Right cardiac atrium (tissue), 5 donors: ENCODE measurements around the gene REEP2. TPM values are rescaled to one million over a fixed set of nuclear protein-coding genes. Genes with fewer than 3 reads are reported as not detected.
"Not testable (repeated sequence)": the region's sequence is repeated elsewhere in the genome, so short reads cannot be mapped to it uniquely, and the experiment has no call there.

Experiments
- ATAC-seq, 2 donors: fragments of 200-7000 bp; cut with Tn5 transposase; one replicate each; pipeline versions ENCODE4 v1.8.0 to v1.9.1; 2020; ENCODE audit warnings: moderate library complexity in 2 of 2, mild to moderate bottlenecking in 1 of 2
- DNase-seq, 3 donors: peaks; one replicate each; pipeline ENCODE4 v3.0.0-alpha.2; 2020
- H3K27ac ChIP-seq: one replicate; pipeline ENCODE4 v1.5.1; 2013; ENCODE audit warnings: mild to moderate bottlenecking, low read length, control low read depth, moderate library complexity
- H3K27me3 ChIP-seq: one replicate; pipeline ENCODE4 v1.6.1; 2013; ENCODE audit not compliant: control insufficient read depth, insufficient read depth
- H3K4me1 ChIP-seq: one replicate; pipeline ENCODE4 v1.6.1; 2013; ENCODE audit warnings: low read length; ENCODE audit not compliant: control insufficient read depth, insufficient read depth
- H3K4me3 ChIP-seq: one replicate; pipeline ENCODE4 v1.5.1; 2013; ENCODE audit warnings: low read length, control low read depth
- H3K9me3 ChIP-seq: one replicate; pipeline ENCODE4 v1.6.1; 2013; ENCODE audit warnings: low read length; ENCODE audit not compliant: control insufficient read depth
- WGBS: extraction: QIAGEN DNeasy Blood & Tissue Kit; methylation state at CpG from one replicate; pipeline ENCODE4 v1.1.7; 2013; 5-methylcytosine and 5-hydroxymethylcytosine counted together
- intact Hi-C, 4 donors: fragments of 100-400 bp; cut with DNase I; formaldehyde crosslinking; loops; one replicate each; pipeline versions ENCODE4 v1.11.0 to v1.14.0; 2022 to 2023
- polyA plus RNA-seq: library from polyadenylated mRNA; stranded (reverse); fragments of 200-250 nt; gene quantifications from one replicate; pipeline ENCODE4 v1.2.3, GENCODE V29; 2013
- total RNA-seq, 4 donors: library from RNA; stranded (reverse); fragmentation: NEBNext Ultra II Directional; extraction: Animal tissue kit (Norgen Biotek cat#: 25700); gene quantifications; one replicate each; pipeline ENCODE4 v1.2.1, GENCODE V29; 2021
- donor health status: healthy with polysubstance abuse.
- donor health status: DM: no; HTN: yes; CAD: no.
- donor health status: DM: no; HTN: no; CAD: no.
- donor health status: DM: no; HTN: yes; CAD: no; lungs with severe emphysema.
- donor health status: DM: yes; HTN: yes; CAD: no.

Gene REEP2
- total and polyA plus RNA-seq, 5 donors = 29.9 to 58.9 (median 38.7) TPM

- WGBS = 76% methylated on average over 14 of the region's 14 CpGs
- no peak overlapping the region for H3K27ac ChIP-seq
These were observed 28.9 kb downstream of the REEP2 start for GRCh38 chr5:138467711-138468132.

GRCh38 chr5:138468133-138468965, 29.5 kb downstream of the REEP2 start:
- ATAC-seq (no peak), DNase-seq (no peak)
- intact Hi-C loops = loop anchor here in 2 of 4 donors (5.0 to 10.0 kb wide), 2 partner anchors 34 to 76 kb away; partner anchors contain the start of gene ETF1 (in 1 of the 2)
- H3K27ac ChIP-seq = no peak overlapping the region
- no peaks in the 10 kb centered on the region for H3K27me3 ChIP-seq
- 87% methylated on average over 7 of the region's 7 CpGs for WGBS
- H3K4me3 ChIP-seq = no peak overlapping the region
- H3K9me3 ChIP-seq = no peaks in the 10 kb centered on the region
- H3K4me1 ChIP-seq = peaks cover under 1% of the 10 kb centered on the region

More at GRCh38 chr5:138467711-138468132, 28.9 kb downstream of the REEP2 start:
- Histone ChIP-seq H3K27me3 (no peaks in the 10 kb centered on the region), H3K9me3 (no peaks in the 10 kb centered on the region), H3K4me1 (peaks cover 2% of the 10 kb centered on the region), H3K4me3 (no peak overlapping the region)
- DNase-seq (no peak), ATAC-seq (no peak)
- intact Hi-C loops = loop anchor here in 2 of 4 donors (5.0 to 10.0 kb wide), 2 partner anchors 35 to 77 kb away; partner anchors contain the start of gene ETF1 (in 1 of the 2)

DNA sequence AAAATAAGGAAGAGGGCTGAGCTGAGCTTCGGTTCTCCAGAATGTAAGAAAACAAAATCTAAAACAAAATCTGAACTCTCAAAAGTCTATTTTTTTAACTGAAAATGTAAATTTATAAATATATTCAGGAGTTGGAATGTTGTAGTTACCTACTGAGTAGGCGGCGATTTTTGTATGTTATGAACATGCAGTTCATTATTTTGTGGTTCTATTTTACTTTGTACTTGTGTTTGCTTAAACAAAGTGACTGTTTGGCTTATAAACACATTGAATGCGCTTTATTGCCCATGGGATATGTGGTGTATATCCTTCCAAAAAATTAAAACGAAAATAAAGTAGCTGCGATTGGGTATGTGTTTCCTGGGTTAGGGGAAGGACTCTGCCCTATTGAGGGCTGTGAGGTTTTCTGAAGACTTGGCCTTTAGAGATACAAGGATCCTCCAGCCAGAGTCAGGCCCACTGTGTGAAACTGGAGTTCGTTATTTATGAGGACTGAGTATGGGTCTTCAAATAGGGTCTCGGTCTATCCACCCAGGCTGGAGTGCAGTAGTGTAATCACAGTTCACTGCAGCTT, 30.2 kb downstream of the REEP2 start:
- WGBS = 84% methylated on average over 8 of the region's 8 CpGs

GRCh38 chr5:138469540-138470321, 30.9 kb downstream of the REEP2 start:
- 60% methylated on average over 8 of the region's 8 CpGs for WGBS
- Histone ChIP-seq H3K27ac (no peak overlapping the region), H3K4me1 (no peaks in the 10 kb centered on the region), H3K27me3 (no peaks in the 10 kb centered on the region), H3K9me3 (no peaks in the 10 kb centered on the region), H3K4me3 (no peak overlapping the region)
- DNase-seq (peak in 1 of 3 donors; percentile 68), ATAC-seq (peak in 1 of 2 donors; percentile 25)
- intact Hi-C loops = loop anchor here in 2 of 4 donors (5.0 to 10.0 kb wide), 2 partner anchors 33 to 75 kb away; partner anchors contain the start of gene ETF1 (in 1 of the 2)

More for the DNA sequence above, 30.2 kb downstream of the REEP2 start:
- Histone ChIP-seq H3K4me3 (no peak overlapping the region), H3K9me3 (no peaks in the 10 kb centered on the region), H3K27ac (no peak overlapping the region), H3K4me1 (no peaks in the 10 kb centered on the region), H3K27me3 (no peaks in the 10 kb centered on the region)
- intact Hi-C loops = loop anchor here in 2 of 4 donors (5.0 to 10.0 kb wide), 2 partner anchors 33 to 76 kb away; partner anchors contain the start of gene ETF1 (in 1 of the 2)
- ATAC-seq = no peak
- no peak for DNase-seq

DNA sequence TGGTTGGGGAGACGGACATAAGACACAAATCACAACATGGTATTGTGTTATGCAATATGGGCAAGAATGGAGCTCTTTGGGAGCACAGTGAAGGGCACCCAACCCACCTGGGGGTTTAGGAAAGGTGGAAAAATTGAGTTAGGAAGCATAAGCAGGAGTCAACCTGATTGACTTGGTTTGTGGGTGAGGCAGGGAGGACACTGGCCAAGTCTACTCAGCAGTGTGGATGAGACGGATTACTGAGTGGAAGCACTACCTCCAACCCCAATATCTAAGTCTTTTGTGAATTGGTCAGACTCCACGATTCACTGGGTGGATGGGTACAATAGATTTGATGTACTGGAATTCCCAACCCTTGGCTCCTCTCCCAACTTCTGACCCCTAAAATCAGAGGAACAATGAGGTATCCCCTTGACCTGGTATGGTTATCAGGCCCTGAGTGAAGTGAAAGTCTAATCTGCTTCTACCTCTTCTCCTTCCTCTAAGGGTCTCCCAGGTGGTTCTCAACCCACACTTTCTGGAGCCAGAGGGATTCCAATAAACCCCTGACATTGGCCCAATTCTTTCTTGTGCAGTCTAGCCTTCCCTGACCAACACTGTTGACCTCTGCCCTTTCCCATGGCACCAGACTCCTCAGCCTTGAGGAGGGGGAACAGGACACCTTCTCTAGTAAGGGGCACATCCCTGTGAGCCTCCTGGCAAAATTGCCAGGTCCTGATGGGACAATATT, 31.6 kb downstream of the REEP2 start:
- ATAC-seq (peak in 1 of 2 donors; percentile 9), DNase-seq (no peak)
- no peak overlapping the region for H3K4me3 ChIP-seq
- no peaks in the 10 kb centered on the region for H3K4me1 ChIP-seq
- 64% methylated on average over 3 of the region's 3 CpGs for WGBS
- intact Hi-C loops = no loop called here
- H3K9me3 ChIP-seq = no peaks in the 10 kb centered on the region
- H3K27me3 ChIP-seq = no peaks in the 10 kb centered on the region
- H3K27ac ChIP-seq = no peak overlapping the region

- intact Hi-C loops = no loop called here
- no peak for ATAC-seq
- no peak overlapping the region for H3K27ac ChIP-seq
- 80% methylated on average over 2 of the region's 2 CpGs for WGBS
- no peak overlapping the region for H3K4me3 ChIP-seq
- no peaks in the 10 kb centered on the region for H3K9me3 ChIP-seq
- no peaks in the 10 kb centered on the region for H3K4me1 ChIP-seq
- no peaks in the 10 kb centered on the region for H3K27me3 ChIP-seq
- DNase-seq = no peak
These were observed 32.1 kb downstream of the REEP2 start for GRCh38 chr5:138471052-138471361.

DNA sequence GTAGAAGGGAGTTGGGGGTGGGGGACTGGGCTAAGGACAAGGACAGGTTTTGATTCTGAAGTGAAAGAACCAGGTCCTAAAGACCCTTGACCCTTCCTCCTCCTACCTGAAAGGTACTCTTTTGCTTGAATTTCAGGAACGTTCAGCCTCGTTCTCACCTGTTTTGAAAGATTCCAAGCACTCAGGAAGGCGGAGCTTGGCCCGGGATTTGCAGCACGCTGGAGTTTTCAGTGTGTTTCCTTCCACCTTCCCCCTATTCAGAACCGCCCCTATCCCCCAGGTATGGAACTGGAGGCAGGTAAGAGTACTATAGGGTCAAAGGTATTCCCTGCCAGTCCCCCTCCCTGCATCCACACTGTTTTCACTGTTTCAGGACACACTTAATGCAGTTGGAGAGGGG, 33.5 kb downstream of the REEP2 start:
- intact Hi-C loops = no loop called here
- H3K4me1 ChIP-seq = no peaks in the 10 kb centered on the region

GRCh38 chr5:138473151-138473550, 34.3 kb downstream of the REEP2 start:
- H3K4me1 ChIP-seq, H3K27ac ChIP-seq, H3K27me3 ChIP-seq, intact Hi-C loops, DNase-seq, ATAC-seq, H3K9me3 ChIP-seq, H3K4me3 ChIP-seq: not testable (repeated sequence)
- 93% methylated on average over 5 of the region's 5 CpGs for WGBS

More for the DNA sequence above, 33.5 kb downstream of the REEP2 start:
- Histone ChIP-seq H3K4me3 (no peak overlapping the region), H3K27me3 (no peaks in the 10 kb centered on the region), H3K27ac (no peak overlapping the region), H3K9me3 (no peaks in the 10 kb centered on the region)
- ATAC-seq = no peak
- DNase-seq = no peak
- WGBS = 56% methylated on average over 6 of the region's 6 CpGs

GRCh38 chr5:138476918-138477317, 38.1 kb downstream of the REEP2 start:
- DNase-seq (no peak), ATAC-seq (no peak)
- 84% methylated on average over 7 of the region's 7 CpGs for WGBS
- intact Hi-C loops = no loop called here
- Histone ChIP-seq H3K27me3 (no peaks in the 10 kb centered on the region), H3K4me3 (no peak overlapping the region), H3K27ac (no peak overlapping the region), H3K4me1 (no peaks in the 10 kb centered on the region), H3K9me3 (no peaks in the 10 kb centered on the region)

GRCh38 chr5:138482638-138483037, 43.8 kb downstream of the REEP2 start:
- intact Hi-C loops = no loop called here
- Histone ChIP-seq H3K27ac (no peak overlapping the region), H3K27me3 (no peaks in the 10 kb centered on the region), H3K4me3 (no peak overlapping the region), H3K4me1 (no peaks in the 10 kb centered on the region), H3K9me3 (no peaks in the 10 kb centered on the region)
- 72% methylated on average over 4 of the region's 4 CpGs for WGBS
- DNase-seq (no peak), ATAC-seq (no peak)
